HG03469 (cell line): ENCODE results near the gene ZNF467.

ENCODE experiments used
- ATAC-seq: cut with Tn5 transposase; IDR thresholded peaks from one replicate; pipeline ENCODE4 v1.9.1; 2021; ENCODE audit warnings: mild to moderate bottlenecking, moderate library complexity, moderate number of reproducible peaks; ENCODE audit not compliant: unreplicated experiment

The ZNF467 gene

GRCh38 chr7:149716007-149716931, 57.1 kb downstream of the ZNF467 start:
- no peak for ATAC-seq

- no peak for ATAC-seq
These were observed 57.9 kb downstream of the ZNF467 start for GRCh38 chr7:149715476-149715875.

GRCh38 chr7:149714910-149715471, 58.4 kb downstream of the ZNF467 start:
- no peak for ATAC-seq
